A673 (cell line): Measurements from ENCODE around the gene CABLES1. TPM values are rescaled to one million over a fixed set of nuclear protein-coding genes. Genes with fewer than 3 reads are reported as not detected.

Experiments used
- BruUV-seq: library from RNA; stranded (reverse); fragments of 400-500 nt; replicated peaks from 2 replicates; lab custom pipeline; 2021; lab: Mats Ljungman, UMichigan
- CTCF ChIA-PET: fragments of 300-600 bp; sonication (Branson Sonifier 250); formaldehyde crosslinking; loops from one replicate; lab custom pipeline; 2022; ENCODE audit warnings: antibody characterized with exemption; lab: Charles Lee
- POLR2A ChIA-PET: fragments of 300-600 bp; sonication (Branson Sonifier 250); formaldehyde crosslinking; loops from one replicate; lab custom pipeline; 2022; ENCODE audit warnings: antibody characterized with exemption; ENCODE audit not compliant: low non-redundant PET; lab: Charles Lee
- DNase-seq: peaks from one replicate; pipeline ENCODE4 v3.0.0-alpha.2; 2015; ENCODE audit warnings: low spot score
- H3K27ac ChIP-seq: fragments of 200-600 bp; sonication (generic); 2 replicates; pipeline ENCODE4 v1.5.1; 2016; ENCODE audit warnings: mixed run types, low read depth, mild to moderate bottlenecking, mixed read lengths, antibody characterized with exemption, low read length; ENCODE audit not compliant: poor library complexity, severe bottlenecking
- H3K27me3 ChIP-seq: fragments of 200-600 bp; sonication (generic); replicated peaks from 2 replicates; pipeline ENCODE4 v1.6.1; 2017; ENCODE audit warnings: mixed run types, low read depth, mild to moderate bottlenecking, mixed read lengths, antibody characterized with exemption, low read length; ENCODE audit not compliant: insufficient read depth, poor library complexity
- H3K36me3 ChIP-seq: fragments of 200-600 bp; sonication (generic); 2 replicates; pipeline ENCODE4 v1.6.1; 2016; ENCODE audit warnings: mixed run types, mild to moderate bottlenecking, mixed read lengths, antibody characterized with exemption, low read length; ENCODE audit not compliant: insufficient read depth, poor library complexity, severe bottlenecking
- H3K4me1 ChIP-seq: fragments of 200-600 bp; sonication (generic); 2 replicates; pipeline ENCODE4 v1.6.1; 2017; ENCODE audit warnings: mixed run types, mild to moderate bottlenecking, mixed read lengths, antibody characterized with exemption, low read length; ENCODE audit not compliant: insufficient read depth, poor library complexity, severe bottlenecking
- H3K4me3 ChIP-seq: fragments of 200-600 bp; sonication (generic); 2 replicates; pipeline ENCODE4 v1.5.1; 2016; ENCODE audit warnings: low read depth, mixed run types, mild to moderate bottlenecking, mixed read lengths, low read length; ENCODE audit not compliant: poor library complexity, severe bottlenecking
- H3K9me3 ChIP-seq: fragments of 200-600 bp; sonication (generic); 2 replicates; pipeline ENCODE4 v1.6.1; 2016; ENCODE audit warnings: mixed run types, low read depth, mild to moderate bottlenecking, mixed read lengths, antibody characterized with exemption, low read length; ENCODE audit not compliant: poor library complexity, severe bottlenecking
- CTCF ChIP-seq: fragments of 300-800, 200-600 bp; sonication (generic); conservative IDR thresholded peaks from 2 replicates; pipeline ENCODE4 v1.5.1; 2017; ENCODE audit warnings: low read depth, mild to moderate bottlenecking, antibody characterized with exemption, low read length, moderate library complexity, mixed read lengths
- EZH2 ChIP-seq: fragments of 200-600 bp; sonication (generic); IDR thresholded peaks from 2 replicates; pipeline ENCODE4 v1.6.1; 2017; ENCODE audit warnings: borderline replicate concordance, low read depth, mild to moderate bottlenecking, mixed read lengths, antibody characterized with exemption, low read length; ENCODE audit not compliant: poor library complexity, severe bottlenecking
- intact Hi-C: fragments of 100-400 bp; cut with micrococcal nuclease; formaldehyde crosslinking; loops from one replicate; pipeline ENCODE4 v1.10.0; 2022; ENCODE audit not compliant: unreplicated experiment
- total RNA-seq: library from RNA; stranded (reverse); gene quantifications from 2 replicates; pipeline ENCODE4 v1.2.3, GENCODE V29; 2021

Gene CABLES1
- total RNA-seq, 1 experiment from 2014 or later, result 7.2 TPM

- Histone ChIP-seq H3K4me3 (no peak overlapping the region), H3K27ac (no peak overlapping the region), H3K27me3 (no peaks in the 10 kb centered on the region), H3K4me1 (no peaks in the 10 kb centered on the region), H3K36me3 (no peaks in the 10 kb centered on the region), H3K9me3 (no peaks in the 10 kb centered on the region)
- POLR2A ChIA-PET, result interaction anchor here (0.7 kb wide), 1 partner anchor 36 kb away, joined by 5 read pairs; no protein-coding TSS in a partner anchor
- CTCF ChIA-PET, result no interaction called here
- DNase-seq, result no peak
- intact Hi-C loops, result no loop called here
- BruUV-seq, result no TSS peak
- TF ChIP-seq CTCF (no peak), EZH2 (no peak)
Observed at GRCh38 chr18:23307567-23308295, 172.4 kb downstream of the CABLES1 start.

Other genes starting within 250 kb of the CABLES1 start
- 75.8 and 88.2 TPM in 2 replicates for gene RBBP8, start 202.2 kb upstream of the CABLES1 start, total RNA-seq